Smooth muscle cell (in vitro differentiated cells): Measurements from ENCODE around the gene CREBRF. TPM values are rescaled to one million over a fixed set of nuclear protein-coding genes. Genes with fewer than 3 reads are reported as not detected.

Source experiments
- DNase-seq: peaks from one replicate; lab custom pipeline; 2025; ENCODE audit not compliant: unreplicated experiment; lab: John Stamatoyannopoulos, UW
- H2AFZ ChIP-seq: fragments of 200-600 bp; sonication (generic); 2 replicates; pipeline ENCODE4 v1.6.0; 2016; ENCODE audit warnings: antibody characterized with exemption, low read depth, mild to moderate bottlenecking
- H3F3A ChIP-seq: fragments of 200-600 bp; sonication (generic); 2 replicates; pipeline ENCODE4 v1.6.0; 2017; ENCODE audit warnings: antibody characterized with exemption, low read depth
- H3K27ac ChIP-seq: fragments of 200-600 bp; sonication (generic); 2 replicates; pipeline ENCODE4 v1.5.1; 2016; ENCODE audit warnings: low read depth, mild to moderate bottlenecking
- H3K27me3 ChIP-seq: fragments of 200-600 bp; sonication (generic); 2 replicates; pipeline ENCODE4 v1.6.1; 2016; ENCODE audit warnings: low read depth, mild to moderate bottlenecking
- H3K36me3 ChIP-seq: fragments of 200-600 bp; sonication (generic); 2 replicates; pipeline ENCODE4 v1.5.1; 2016; ENCODE audit warnings: low read depth
- H3K4me1 ChIP-seq: fragments of 200-600 bp; sonication (generic); 2 replicates; pipeline ENCODE4 v1.5.1; 2016; ENCODE audit warnings: low read depth
- H3K4me2 ChIP-seq: fragments of 200-600 bp; sonication (generic); 2 replicates; pipeline ENCODE4 v1.6.0; 2016; ENCODE audit warnings: mild to moderate bottlenecking
- H3K4me3 ChIP-seq: fragments of 200-600 bp; sonication (generic); 2 replicates; pipeline ENCODE4 v1.5.1; 2016; ENCODE audit warnings: mild to moderate bottlenecking
- H3K79me2 ChIP-seq: fragments of 200-600 bp; sonication (generic); 2 replicates; pipeline ENCODE4 v1.6.0; 2016; ENCODE audit warnings: low read depth, mild to moderate bottlenecking
- H3K9ac ChIP-seq: fragments of 200-600 bp; sonication (generic); 2 replicates; pipeline ENCODE4 v1.6.0; 2016; ENCODE audit warnings: low read depth
- H3K9me3 ChIP-seq: fragments of 200-600 bp; sonication (generic); replicated peaks from 2 replicates; pipeline ENCODE4 v1.5.1; 2016; ENCODE audit warnings: low read depth
- H4K20me1 ChIP-seq: fragments of 200-600 bp; sonication (generic); 2 replicates; pipeline ENCODE4 v1.6.0; 2016; ENCODE audit warnings: low read depth
- CTCF ChIP-seq: fragments of 200-600 bp; sonication (generic); IDR thresholded peaks from 2 replicates; pipeline ENCODE4 v1.5.1; 2017; ENCODE audit warnings: borderline replicate concordance, mild to moderate bottlenecking, antibody characterized with exemption; ENCODE audit not compliant: insufficient read depth, poor library complexity, severe bottlenecking
- WGBS: methylation state at CpG from one replicate; pipeline ENCODE4 v1.1.7; 2016; ENCODE audit warnings: low lambda C conversion rate; 5-methylcytosine and 5-hydroxymethylcytosine counted together
- polyA plus RNA-seq: library from polyadenylated mRNA; unstranded; fragments of >200 nt; fragmentation: Nextera tagmentation; extraction: Ambion mirVana; gene quantifications from 2 replicates; pipeline ENCODE4 v1.2.1, GENCODE V29; 2016
- total RNA-seq: library from RNA; depleted of rRNA; stranded (reverse); fragments of >200 nt; gene quantifications from 2 replicates; pipeline ENCODE4 v1.2.3, GENCODE V29; 2014

Gene CREBRF
- total and polyA plus RNA-seq, 2 experiments from 2014 or later: 6.9 to 11.3 TPM

- H3K27me3 ChIP-seq: no peaks in the 10 kb centered on the region
- no peaks in the 10 kb centered on the region for H3K36me3 ChIP-seq
- no peak for TF ChIP-seq CTCF
- no peak overlapping the region for H3K27ac ChIP-seq
- no peak overlapping the region for H2AFZ ChIP-seq
- no peaks in the 10 kb centered on the region for H4K20me1 ChIP-seq
- DNase-seq: no peak
- H3K4me1 ChIP-seq: no peaks in the 10 kb centered on the region
- WGBS: 78% methylated on average over 6 of the region's 6 CpGs
- H3K4me2 ChIP-seq: no peak overlapping the region
- H3K79me2 ChIP-seq: no peaks in the 10 kb centered on the region
- H3K9me3 ChIP-seq: no peaks in the 10 kb centered on the region
- H3K9ac ChIP-seq: no peak overlapping the region
- H3F3A ChIP-seq: no peaks in the 10 kb centered on the region
- H3K4me3 ChIP-seq: no peak overlapping the region
These were observed 8.4 kb upstream of the CREBRF start for GRCh38 chr5:173047838-173048105.

- no peaks in the 10 kb centered on the region for H3K79me2 ChIP-seq
- H3K4me2 ChIP-seq: no peak overlapping the region
- DNase-seq: no peak
- H3K9ac ChIP-seq: no peak overlapping the region
- no peaks in the 10 kb centered on the region for H3K9me3 ChIP-seq
- no peaks in the 10 kb centered on the region for H3K27me3 ChIP-seq
- no peaks in the 10 kb centered on the region for H3K36me3 ChIP-seq
- no peak overlapping the region for H3K4me3 ChIP-seq
- H2AFZ ChIP-seq: no peak overlapping the region
- no peaks in the 10 kb centered on the region for H3K4me1 ChIP-seq
- H4K20me1 ChIP-seq: no peaks in the 10 kb centered on the region
- 77% methylated on average over 2 of the region's 2 CpGs for WGBS
- H3F3A ChIP-seq: no peaks in the 10 kb centered on the region
- no peak overlapping the region for H3K27ac ChIP-seq
- TF ChIP-seq CTCF: no peak
These were observed 5.4 kb upstream of the CREBRF start for GRCh38 chr5:173050791-173051190.

- no peak overlapping the region for H3K4me3 ChIP-seq
- no peaks in the 10 kb centered on the region for H3K79me2 ChIP-seq
- H3K9me3 ChIP-seq: no peaks in the 10 kb centered on the region
- WGBS: 71% methylated on average over 5 of the region's 5 CpGs
- no peaks in the 10 kb centered on the region for H3K27me3 ChIP-seq
- no peak overlapping the region for H2AFZ ChIP-seq
- no peak overlapping the region for H3K27ac ChIP-seq
- no peak overlapping the region for H3K4me2 ChIP-seq
- no peaks in the 10 kb centered on the region for H4K20me1 ChIP-seq
- TF ChIP-seq CTCF: no peak
- no peak for DNase-seq
- no peaks in the 10 kb centered on the region for H3K4me1 ChIP-seq
- H3F3A ChIP-seq: no peaks in the 10 kb centered on the region
- no peaks in the 10 kb centered on the region for H3K36me3 ChIP-seq
- H3K9ac ChIP-seq: no peak overlapping the region
These were observed 4.4 kb upstream of the CREBRF start for GRCh38 chr5:173051746-173052145.

- no peak for DNase-seq
- Histone ChIP-seq H3K79me2 (peaks cover 2% of the 10 kb centered on the region), H2AFZ (no peak overlapping the region), H3K4me2 (no peak overlapping the region), H3K9me3 (no peaks in the 10 kb centered on the region), H3K27me3 (no peaks in the 10 kb centered on the region), H4K20me1 (no peaks in the 10 kb centered on the region), H3K36me3 (no peaks in the 10 kb centered on the region), H3K9ac (no peak overlapping the region), H3K4me3 (no peak overlapping the region), H3K4me1 (peaks cover 4% of the 10 kb centered on the region), H3F3A (no peaks in the 10 kb centered on the region), H3K27ac (no peak overlapping the region)
- 94% methylated on average over 3 of the region's 3 CpGs for WGBS
- no peak for TF ChIP-seq CTCF
These were observed 3.1 kb upstream of the CREBRF start for GRCh38 chr5:173053041-173053440.
